ENCODE measurements around the gene NR1H2. TPM values are rescaled to one million over a fixed set of nuclear protein-coding genes. Genes with fewer than 3 reads are reported as not detected.

The NR1H2 gene
- total RNA-seq, 1 donor, result 125 TPM

DNA sequence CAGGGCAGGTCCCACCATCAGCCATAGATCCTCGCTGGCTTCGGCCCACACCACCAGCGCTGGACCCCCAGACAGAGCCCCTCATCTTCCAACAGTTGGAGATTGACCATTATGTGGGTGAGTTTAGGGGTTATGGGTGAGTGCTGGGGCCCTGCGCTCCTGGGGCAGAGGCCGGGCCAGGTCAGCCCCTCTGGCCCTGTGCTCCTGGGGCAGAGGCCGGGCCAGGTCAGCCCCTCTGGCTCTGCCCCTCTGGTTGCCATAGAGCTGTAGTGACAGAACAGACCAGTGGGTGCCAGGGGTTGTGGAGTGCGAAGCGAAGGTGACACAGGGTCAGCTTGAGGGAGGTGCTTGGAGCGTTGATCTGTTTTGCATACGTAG is 23.1 kb downstream of the NR1H2 start:
- Histone ChIP-seq H3K4me1 (ENCODE audit: insufficient read depth, low read length) (no peaks in the 10 kb centered on the region), H3K4me3 (ENCODE audit: low read length) (no peak overlapping the region), H3K27me3 (ENCODE audit: insufficient read depth, low read length) (no peaks in the 10 kb centered on the region), H3K9me3 (ENCODE audit: low read depth, low read length) (no peaks in the 10 kb centered on the region)

DNA sequence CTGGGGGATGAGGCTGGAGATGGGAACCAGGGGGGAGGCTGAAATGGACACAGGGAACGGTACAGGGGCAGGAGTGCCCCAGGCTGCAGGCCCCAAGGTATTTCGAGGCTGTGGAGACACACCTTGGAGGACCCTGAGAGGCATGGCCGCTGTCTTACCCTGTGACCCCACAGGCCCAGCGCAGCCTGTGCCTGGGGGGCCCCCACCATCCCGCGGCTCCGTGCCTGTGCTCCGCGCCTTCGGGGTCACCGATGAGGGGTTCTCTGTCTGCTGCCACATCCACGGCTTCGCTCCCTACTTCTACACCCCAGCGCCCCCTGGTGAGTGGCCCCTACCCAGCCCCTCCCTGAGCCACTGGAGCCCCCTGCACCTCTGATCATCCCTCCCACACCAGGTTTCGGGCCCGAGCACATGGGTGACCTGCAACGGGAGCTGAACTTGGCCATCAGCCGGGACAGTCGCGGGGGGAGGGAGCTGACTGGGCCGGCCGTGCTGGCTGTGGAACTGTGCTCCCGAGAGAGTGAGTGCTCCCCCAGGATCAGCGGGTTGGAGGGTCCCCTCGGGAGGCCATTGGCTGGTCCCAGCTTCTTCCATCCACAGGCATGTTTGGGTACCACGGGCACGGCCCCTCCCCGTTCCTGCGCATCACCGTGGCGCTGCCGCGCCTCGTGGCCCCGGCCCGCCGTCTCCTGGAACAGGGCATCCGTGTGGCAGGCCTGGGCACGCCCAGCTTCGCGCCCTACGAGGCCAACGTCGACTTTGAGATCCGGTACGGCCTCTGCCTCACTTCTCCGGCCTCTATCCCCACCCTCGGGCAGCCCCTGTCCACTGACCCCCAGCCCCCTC is 25.6 kb downstream of the NR1H2 start:
- Histone ChIP-seq H3K4me3 (ENCODE audit: low read length) (no peak overlapping the region), H3K27me3 (ENCODE audit: insufficient read depth, low read length) (no peaks in the 10 kb centered on the region), H3K9me3 (ENCODE audit: low read depth, low read length) (no peaks in the 10 kb centered on the region), H3K4me1 (ENCODE audit: insufficient read depth, low read length) (no peaks in the 10 kb centered on the region)

DNA sequence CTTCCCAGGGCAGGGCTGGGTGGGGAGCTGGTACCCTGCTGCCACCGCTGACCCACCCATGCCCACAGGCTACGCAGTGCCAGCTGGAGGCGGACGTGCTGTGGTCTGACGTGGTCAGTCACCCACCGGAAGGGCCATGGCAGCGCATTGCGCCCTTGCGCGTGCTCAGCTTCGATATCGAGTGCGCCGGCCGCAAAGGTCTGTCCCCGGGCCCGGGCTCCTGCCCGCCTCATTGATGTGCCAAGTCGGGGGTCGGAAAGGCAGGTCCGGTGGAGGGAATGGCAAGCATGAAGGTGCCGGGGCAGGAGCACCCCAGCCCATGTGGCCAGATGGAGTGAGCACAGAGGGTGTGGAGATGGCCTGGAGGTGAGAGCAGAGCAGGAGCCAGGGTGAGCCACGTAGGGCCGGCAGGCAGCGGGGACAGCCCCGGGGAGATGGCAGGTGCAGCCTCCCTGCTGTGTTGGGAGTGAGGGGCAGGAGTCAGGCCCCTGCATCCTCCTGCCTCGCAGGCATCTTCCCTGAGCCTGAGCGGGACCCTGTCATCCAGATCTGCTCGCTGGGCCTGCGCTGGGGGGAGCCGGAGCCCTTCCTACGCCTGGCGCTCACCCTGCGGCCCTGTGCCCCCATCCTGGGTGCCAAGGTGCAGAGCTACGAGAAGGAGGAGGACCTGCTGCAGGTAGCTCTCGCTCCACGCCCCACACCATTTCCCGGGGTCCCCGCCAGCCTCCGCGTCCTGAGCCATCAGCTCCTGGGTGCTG is 26.5 kb downstream of the NR1H2 start:
- H3K27me3 ChIP-seq (ENCODE audit: insufficient read depth, low read length), result no peaks in the 10 kb centered on the region
- no peaks in the 10 kb centered on the region for H3K9me3 ChIP-seq (ENCODE audit: low read depth, low read length)
- H3K4me1 ChIP-seq (ENCODE audit: insufficient read depth, low read length), result no peaks in the 10 kb centered on the region
- H3K4me3 ChIP-seq (ENCODE audit: low read length), result no peak overlapping the region

DNA sequence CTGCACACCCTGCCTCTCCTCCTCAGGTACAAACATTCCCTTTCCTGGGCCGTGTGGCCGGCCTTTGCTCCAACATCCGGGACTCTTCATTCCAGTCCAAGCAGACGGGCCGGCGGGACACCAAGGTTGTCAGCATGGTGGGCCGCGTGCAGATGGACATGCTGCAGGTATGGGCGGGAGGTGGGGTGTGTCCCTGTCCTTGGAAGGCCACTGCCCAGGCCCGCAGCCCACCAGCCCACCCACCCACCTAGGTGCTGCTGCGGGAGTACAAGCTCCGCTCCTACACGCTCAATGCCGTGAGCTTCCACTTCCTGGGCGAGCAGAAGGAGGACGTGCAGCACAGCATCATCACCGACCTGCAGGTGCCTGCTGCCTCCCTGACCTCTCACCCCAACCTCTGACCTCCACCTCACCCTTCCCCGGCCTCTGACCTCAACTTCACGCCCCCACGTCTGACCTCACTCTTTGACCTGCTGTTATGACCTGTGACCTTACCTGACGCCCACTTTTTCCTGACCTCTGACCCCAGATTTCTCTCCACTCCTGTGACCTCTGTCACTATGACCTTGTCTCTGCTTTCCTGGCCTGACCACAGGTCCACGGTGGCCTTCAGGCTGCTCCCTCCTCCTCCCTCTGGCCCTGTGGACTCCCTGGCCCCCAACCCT is 30.0 kb downstream of the NR1H2 start:
- H3K27me3 ChIP-seq (ENCODE audit: insufficient read depth, low read length), result no peaks in the 10 kb centered on the region
- no peaks in the 10 kb centered on the region for H3K9me3 ChIP-seq (ENCODE audit: low read depth, low read length)
- no peak overlapping the region for H3K4me3 ChIP-seq (ENCODE audit: low read length)
- H3K4me1 ChIP-seq (ENCODE audit: insufficient read depth, low read length), result no peaks in the 10 kb centered on the region

DNA sequence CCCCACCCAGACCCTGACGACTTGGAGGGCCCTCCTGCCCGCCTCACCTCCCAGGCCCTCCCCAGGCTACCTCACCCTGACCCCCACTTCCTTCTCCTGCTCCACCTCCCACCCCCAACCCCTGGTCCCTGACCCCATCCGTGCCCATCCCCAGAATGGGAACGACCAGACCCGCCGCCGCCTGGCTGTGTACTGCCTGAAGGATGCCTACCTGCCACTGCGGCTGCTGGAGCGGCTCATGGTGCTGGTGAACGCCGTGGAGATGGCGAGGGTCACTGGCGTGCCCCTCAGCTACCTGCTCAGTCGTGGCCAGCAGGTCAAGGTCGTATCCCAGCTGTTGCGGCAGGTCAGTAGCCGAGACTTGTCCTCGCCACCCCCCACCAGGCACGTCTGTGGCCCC is 30.6 kb downstream of the NR1H2 start:
- H3K9me3 ChIP-seq (ENCODE audit: low read depth, low read length), result no peaks in the 10 kb centered on the region
- no peaks in the 10 kb centered on the region for H3K27me3 ChIP-seq (ENCODE audit: insufficient read depth, low read length)
- H3K4me1 ChIP-seq (ENCODE audit: insufficient read depth, low read length), result no peaks in the 10 kb centered on the region
- no peak overlapping the region for H3K4me3 ChIP-seq (ENCODE audit: low read length)

DNA sequence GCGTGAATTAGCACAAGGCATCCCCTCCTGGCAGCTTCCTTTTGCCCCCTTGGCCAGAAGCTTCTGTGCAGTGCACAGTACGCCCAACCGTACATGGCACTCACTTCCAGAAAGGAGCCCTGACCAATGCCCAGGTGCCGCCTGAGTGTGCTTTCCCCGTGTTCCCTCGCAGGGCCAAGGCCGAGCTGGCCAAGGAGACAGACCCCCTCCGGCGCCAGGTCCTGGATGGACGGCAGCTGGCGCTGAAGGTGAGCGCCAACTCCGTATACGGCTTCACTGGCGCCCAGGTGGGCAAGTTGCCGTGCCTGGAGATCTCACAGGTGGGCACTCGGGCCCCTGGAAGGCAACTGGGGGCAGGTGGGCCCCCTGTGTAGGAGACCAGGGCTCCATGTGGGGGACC is 33.1 kb downstream of the NR1H2 start:
- Histone ChIP-seq H3K4me1 (ENCODE audit: insufficient read depth, low read length) (no peaks in the 10 kb centered on the region), H3K27me3 (ENCODE audit: insufficient read depth, low read length) (no peaks in the 10 kb centered on the region), H3K9me3 (ENCODE audit: low read depth, low read length) (no peaks in the 10 kb centered on the region), H3K4me3 (ENCODE audit: low read length) (no peak overlapping the region)

DNA sequence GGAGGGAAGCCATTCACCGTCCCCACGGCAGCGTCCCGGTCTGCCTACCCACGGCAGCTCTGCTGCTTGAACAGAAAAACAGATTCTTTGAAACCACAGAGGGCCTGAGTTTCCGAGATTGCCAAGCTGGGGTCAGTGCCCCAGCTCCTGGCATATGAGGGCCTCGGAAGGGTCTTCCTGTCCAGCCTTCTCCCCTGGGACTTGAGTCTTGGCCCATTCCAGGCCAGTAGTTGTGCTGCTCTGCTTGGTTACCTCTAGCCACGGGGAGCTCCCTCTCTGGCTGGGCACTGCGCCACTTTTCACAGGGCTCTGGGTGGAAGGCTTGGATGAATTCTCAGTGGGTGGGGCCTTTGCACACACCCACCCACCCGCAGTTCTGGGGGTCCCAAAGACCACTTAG is 33.9 kb downstream of the NR1H2 start:
- Histone ChIP-seq H3K4me1 (ENCODE audit: insufficient read depth, low read length) (peaks cover 7% of the 10 kb centered on the region), H3K9me3 (ENCODE audit: low read depth, low read length) (no peaks in the 10 kb centered on the region), H3K4me3 (ENCODE audit: low read length) (no peak overlapping the region), H3K27me3 (ENCODE audit: insufficient read depth, low read length) (no peaks in the 10 kb centered on the region)

DNA sequence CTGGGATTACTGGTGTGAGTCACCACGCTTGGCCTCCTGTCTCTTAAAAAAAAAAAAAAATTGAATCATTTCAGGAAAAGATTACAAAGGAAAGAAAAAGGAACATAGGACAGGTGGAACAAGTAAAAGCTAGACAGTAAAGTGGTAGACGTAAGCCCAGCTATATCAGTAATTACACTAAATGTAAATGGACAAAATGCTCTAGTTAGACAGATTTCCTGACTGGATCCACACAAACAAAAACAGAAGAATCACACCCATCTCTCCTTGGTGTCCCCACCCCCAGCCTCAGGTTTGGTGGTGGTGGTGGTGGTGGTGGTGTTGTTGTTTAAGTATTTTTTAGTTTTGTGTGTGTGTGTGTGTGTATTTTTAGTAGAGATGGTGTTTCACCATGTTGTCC is 36.2 kb downstream of the NR1H2 start:
- Histone ChIP-seq H3K4me1 (ENCODE audit: insufficient read depth, low read length) (peaks cover 25% of the 10 kb centered on the region), H3K9me3 (ENCODE audit: low read depth, low read length) (no peaks in the 10 kb centered on the region), H3K27me3 (ENCODE audit: insufficient read depth, low read length) (no peaks in the 10 kb centered on the region), H3K4me3 (ENCODE audit: low read length) (no peak overlapping the region)

DNA sequence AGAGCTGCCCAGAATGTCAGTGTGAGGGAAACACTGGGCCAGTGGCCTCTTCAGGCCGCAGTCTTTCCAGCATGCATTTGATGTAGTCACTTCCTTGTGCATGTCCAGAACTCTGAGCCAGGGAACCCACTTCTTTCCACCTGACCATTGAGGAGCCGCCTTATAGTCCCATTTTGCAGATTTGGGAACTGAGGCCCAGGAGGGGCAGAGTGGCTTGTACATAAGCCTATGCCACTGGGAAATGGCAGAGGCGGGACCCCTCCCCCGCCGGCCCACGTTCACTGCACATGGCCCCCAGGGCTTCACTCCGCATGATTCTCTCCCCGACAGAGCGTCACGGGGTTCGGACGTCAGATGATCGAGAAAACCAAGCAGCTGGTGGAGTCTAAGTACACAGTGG is 36.8 kb downstream of the NR1H2 start:
- Histone ChIP-seq H3K4me3 (ENCODE audit: low read length) (no peak overlapping the region), H3K9me3 (ENCODE audit: low read depth, low read length) (no peaks in the 10 kb centered on the region), H3K27me3 (ENCODE audit: insufficient read depth, low read length) (no peaks in the 10 kb centered on the region), H3K4me1 (ENCODE audit: insufficient read depth, low read length) (peaks cover 25% of the 10 kb centered on the region)

DNA sequence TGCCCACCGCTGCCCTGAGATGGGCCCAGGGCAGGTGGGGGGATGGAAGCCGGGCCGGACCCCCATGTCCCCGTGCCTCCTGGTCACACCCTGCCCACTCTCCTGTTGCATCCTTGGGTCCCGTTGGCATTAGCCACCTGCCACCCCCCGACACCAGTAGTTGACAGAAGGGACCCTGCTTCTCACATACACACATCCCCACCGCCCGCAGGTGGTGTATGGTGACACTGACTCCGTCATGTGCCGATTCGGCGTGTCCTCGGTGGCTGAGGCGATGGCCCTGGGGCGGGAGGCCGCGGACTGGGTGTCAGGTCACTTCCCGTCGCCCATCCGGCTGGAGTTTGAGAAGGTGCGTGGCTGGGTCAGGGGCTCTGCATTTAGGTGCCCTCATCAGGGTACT is 37.3 kb downstream of the NR1H2 start:
- Histone ChIP-seq H3K4me3 (ENCODE audit: low read length) (no peak overlapping the region), H3K9me3 (ENCODE audit: low read depth, low read length) (no peaks in the 10 kb centered on the region), H3K27me3 (ENCODE audit: insufficient read depth, low read length) (no peaks in the 10 kb centered on the region), H3K4me1 (ENCODE audit: insufficient read depth, low read length) (peaks cover 25% of the 10 kb centered on the region)

DNA sequence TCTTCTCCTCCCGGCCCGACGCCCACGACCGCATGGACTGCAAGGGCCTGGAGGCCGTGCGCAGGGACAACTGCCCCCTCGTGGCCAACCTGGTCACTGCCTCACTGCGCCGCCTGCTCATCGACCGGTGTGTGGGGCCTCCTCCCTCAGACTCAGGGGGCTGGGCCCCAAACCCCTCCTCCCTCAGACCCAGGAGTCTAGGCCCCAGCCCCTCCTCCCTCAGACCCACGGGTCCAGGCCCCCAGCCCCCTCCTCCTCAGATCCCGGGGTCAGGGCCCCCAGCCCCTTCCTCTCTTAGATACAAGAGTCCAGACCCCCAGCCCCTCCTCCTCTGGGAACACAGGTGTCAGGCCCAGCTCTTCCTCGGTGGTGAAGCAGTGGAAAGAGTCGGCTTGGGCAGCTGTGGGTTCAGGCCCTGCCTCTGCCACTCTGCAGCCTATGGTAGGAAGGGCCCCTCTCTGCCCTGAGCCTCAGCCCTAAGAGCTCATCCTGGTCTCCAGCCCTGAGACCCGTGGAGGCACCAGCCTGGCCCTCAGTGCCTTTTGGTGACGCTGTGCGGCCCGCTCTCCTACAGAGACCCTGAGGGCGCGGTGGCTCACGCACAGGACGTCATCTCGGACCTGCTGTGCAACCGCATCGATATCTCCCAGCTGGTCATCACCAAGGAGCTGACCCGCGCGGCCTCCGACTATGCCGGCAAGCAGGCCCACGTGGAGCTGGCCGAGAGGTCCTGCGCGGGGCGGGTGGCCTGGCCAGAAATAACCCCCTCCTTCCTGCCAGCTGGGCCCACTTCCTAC is 38.8 kb downstream of the NR1H2 start:
- peaks cover 3% of the 10 kb centered on the region for H3K27me3 ChIP-seq (ENCODE audit: insufficient read depth, low read length)
- no peaks in the 10 kb centered on the region for H3K9me3 ChIP-seq (ENCODE audit: low read depth, low read length)
- H3K4me1 ChIP-seq (ENCODE audit: insufficient read depth, low read length), result peaks cover 25% of the 10 kb centered on the region
- H3K4me3 ChIP-seq (ENCODE audit: low read length), result no peak overlapping the region

DNA sequence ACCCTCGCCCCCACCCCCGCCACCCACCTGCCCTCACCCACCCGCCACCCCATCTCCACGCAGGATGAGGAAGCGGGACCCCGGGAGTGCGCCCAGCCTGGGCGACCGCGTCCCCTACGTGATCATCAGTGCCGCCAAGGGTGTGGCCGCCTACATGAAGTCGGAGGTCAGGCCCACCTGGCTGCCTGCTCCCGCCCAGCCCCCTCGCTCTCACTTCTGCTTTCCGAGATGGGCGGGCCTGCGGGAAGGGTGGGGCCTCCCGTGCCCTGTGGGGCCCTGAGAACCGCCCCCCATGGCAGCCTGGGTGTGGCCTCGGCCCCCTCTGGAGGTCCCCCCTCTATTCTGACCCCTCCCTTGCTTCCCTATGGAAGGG is 39.4 kb downstream of the NR1H2 start:
- Histone ChIP-seq H3K27me3 (ENCODE audit: insufficient read depth, low read length) (peaks cover 3% of the 10 kb centered on the region), H3K9me3 (ENCODE audit: low read depth, low read length) (no peaks in the 10 kb centered on the region), H3K4me1 (ENCODE audit: insufficient read depth, low read length) (peaks cover 25% of the 10 kb centered on the region), H3K4me3 (ENCODE audit: low read length) (no peak overlapping the region)

DNA sequence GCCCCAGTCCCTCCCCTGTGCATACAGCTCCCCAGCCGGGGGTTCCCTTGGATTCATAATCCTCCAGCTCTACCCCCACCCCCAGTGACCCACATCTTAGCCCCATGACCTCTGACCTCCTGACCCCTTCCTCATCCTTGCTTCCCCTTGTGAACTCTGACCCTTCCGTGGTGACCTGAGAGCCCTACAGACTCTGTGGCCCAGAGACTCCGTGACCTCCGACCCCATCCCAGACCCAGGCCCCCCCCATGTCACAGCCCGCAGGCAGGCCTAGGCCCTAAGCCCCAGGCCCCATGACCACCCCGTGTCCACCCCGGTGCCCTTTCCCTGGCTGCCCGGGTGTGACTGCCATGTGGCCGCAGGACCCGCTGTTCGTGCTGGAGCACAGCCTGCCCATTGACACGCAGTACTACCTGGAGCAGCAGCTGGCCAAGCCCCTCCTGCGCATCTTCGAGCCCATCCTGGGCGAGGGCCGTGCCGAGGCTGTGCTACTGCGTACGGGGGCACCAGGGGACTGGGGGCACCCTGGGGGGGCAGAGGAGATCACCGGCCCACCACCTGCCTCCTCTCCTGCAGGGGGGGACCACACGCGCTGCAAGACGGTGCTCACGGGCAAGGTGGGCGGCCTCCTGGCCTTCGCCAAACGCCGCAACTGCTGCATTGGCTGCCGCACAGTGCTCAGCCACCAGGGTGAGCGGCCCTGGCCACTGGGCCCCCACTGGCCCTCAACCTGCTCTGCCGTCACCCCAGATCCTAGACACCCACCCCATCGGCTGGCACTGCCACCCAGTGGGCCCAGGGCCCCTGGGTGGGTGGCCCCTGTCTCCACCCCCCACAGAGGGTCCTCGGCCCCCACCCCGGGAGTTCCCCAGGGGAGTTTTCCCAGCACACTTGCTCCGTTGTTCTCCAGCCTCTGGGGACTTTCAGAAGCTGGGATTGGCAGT is 40.0 kb downstream of the NR1H2 start:
- Histone ChIP-seq H3K4me3 (ENCODE audit: low read length) (no peak overlapping the region), H3K9me3 (ENCODE audit: low read depth, low read length) (no peaks in the 10 kb centered on the region), H3K27me3 (ENCODE audit: insufficient read depth, low read length) (peaks cover 3% of the 10 kb centered on the region), H3K4me1 (ENCODE audit: insufficient read depth, low read length) (peaks cover 25% of the 10 kb centered on the region)
